Fibroblast of the aortic adventitia (primary cell): Measurements from ENCODE around the gene STK10. TPM values are rescaled to one million over a fixed set of nuclear protein-coding genes. Genes with fewer than 3 reads are reported as not detected.
"Not testable (repeated sequence)": the region's sequence is repeated elsewhere in the genome, so short reads cannot be mapped to it uniquely, and the experiment has no call there.

Experiments used
- DNase-seq: peaks from one replicate; pipeline ENCODE4 v3.0.0-alpha.2; 2010; ENCODE audit warnings: low read depth
- H3K4me3 ChIP-seq: 2 replicates; pipeline ENCODE4 v1.5.1; 2011; ENCODE audit warnings: low read depth, mild to moderate bottlenecking, control low read depth, low read length, moderate library complexity
- CTCF ChIP-seq: IDR thresholded peaks from 2 replicates; pipeline ENCODE4 v1.5.1; 2011; ENCODE audit warnings: mild to moderate bottlenecking, low read length, control low read depth, inconsistent platforms; ENCODE audit not compliant: insufficient read depth
- total RNA-seq: library from RNA; depleted of rRNA; stranded (reverse); fragments of >200 nt; gene quantifications from 2 replicates; pipeline ENCODE4 v1.2.3, GENCODE V29; 2012; ENCODE audit warnings: low replicate concordance

The STK10 gene
- total RNA-seq, 1 donor, result 16.0 TPM

DNA sequence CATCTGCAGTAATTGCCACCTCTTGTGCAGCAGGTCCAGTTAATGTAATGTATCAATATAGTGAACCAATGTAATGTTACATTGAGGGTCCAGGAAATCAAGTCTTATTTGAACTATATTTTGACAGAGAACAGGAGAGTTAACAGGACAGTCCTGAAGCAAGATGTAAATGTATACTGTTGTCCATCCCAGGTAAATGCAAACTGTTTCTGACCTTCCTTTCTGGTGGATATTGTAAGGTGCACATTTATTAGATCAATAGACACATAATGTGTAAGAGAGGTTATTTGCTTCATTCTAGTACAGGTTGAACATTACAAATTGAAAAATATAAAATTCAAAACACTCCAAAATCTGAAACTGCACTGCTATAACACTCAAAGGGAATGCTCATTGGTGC lies 158.1 kb downstream of the STK10 start:
- no peak for TF ChIP-seq CTCF

GRCh38 chr5:172028167-172028566 lies 159.9 kb downstream of the STK10 start:
- no peak overlapping the region for H3K4me3 ChIP-seq
- no peak for TF ChIP-seq CTCF
- no peak for DNase-seq

More for the DNA sequence above, 158.1 kb downstream of the STK10 start:
- no peak overlapping the region for H3K4me3 ChIP-seq
- DNase-seq, result no peak

DNA sequence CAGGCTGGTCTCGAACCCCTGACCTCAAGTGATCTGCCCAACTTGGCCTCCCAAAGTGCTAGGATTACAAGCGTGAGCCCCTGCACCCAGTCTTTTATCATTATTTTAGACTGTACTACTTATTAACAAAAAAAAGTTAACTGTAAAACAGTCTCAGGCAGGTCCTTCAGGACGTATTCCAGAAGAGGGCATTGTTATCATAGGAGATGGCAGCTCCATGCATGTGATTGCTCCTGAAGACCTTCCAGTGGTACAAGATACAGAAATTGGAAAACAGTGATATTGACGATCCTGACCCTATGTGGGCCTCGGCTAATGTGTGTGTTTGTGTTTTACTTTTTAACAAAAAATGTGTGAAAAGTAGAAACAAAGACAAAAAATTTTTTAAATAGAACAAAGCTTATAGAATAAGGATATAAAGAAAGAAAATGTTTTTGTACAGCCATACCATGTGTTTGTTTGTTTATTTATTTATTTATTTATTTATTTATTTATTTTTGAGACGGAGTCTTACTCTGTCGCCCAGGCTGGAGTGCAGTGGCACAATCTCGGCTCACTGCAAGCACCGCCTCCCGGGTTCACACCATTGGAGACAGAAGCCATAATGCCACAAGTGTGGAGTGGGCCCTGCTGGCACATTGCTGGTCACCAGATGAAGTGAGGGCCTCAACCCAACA lies 167.8 kb downstream of the STK10 start:
- DNase-seq, result peak; percentile 28
- H3K4me3 ChIP-seq, result not testable (repeated sequence)

DNA sequence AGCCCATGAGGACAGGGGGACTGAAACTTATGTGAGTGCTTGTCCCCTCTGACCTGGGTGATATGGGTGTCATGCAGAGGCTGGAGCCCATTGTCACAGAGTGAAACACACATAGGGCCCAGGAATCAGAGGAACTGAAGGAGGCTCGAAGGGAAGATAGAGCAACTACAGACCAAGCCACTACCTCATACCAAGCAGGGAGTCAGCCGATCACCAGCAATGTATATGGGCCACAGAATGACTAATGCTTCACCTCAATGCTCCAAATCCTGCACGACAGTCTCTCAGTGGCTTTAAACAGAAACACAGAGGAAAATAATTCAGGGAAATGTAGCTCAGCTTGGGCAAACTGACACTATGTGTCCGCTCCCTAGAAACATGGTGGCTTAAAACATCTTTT lies 172.7 kb downstream of the STK10 start:
- TF ChIP-seq CTCF, result no peak
- H3K4me3 ChIP-seq, result no peak overlapping the region
- no peak for DNase-seq

- TF ChIP-seq CTCF, result peak; percentile 38
- DNase-seq, result peak; percentile 66
- no peak overlapping the region for H3K4me3 ChIP-seq
Observed at GRCh38 chr5:172010278-172010677, 177.7 kb downstream of the STK10 start.

GRCh38 chr5:172009536-172010270 lies 178.3 kb downstream of the STK10 start:
- no peak overlapping the region for H3K4me3 ChIP-seq
- no peak for DNase-seq
- no peak for TF ChIP-seq CTCF

- no peak overlapping the region for H3K4me3 ChIP-seq
- DNase-seq, result peak; percentile 90
- TF ChIP-seq CTCF, result no peak
Observed at GRCh38 chr5:172008689-172009141, 179.3 kb downstream of the STK10 start.
